ENCODE results near the gene CD74.

GRCh38 chr5:150372639-150373038 is 40.1 kb downstream of the CD74 start:
- TF ChIP-seq CTCF (IDR thresholded peaks at IDR 0.05; ENCODE audit: insufficient read depth, low read length, poor library complexity, severe bottlenecking) (no peak), EZH2phosphoT487 (conservative IDR thresholded peaks at IDR 0.05; ENCODE audit: low read length) (no peak)

Data from SU-DHL-6 (cell line).